K562 (cell line): ENCODE data around the gene DCUN1D3. TPM values are rescaled to one million over a fixed set of nuclear protein-coding genes. Genes with fewer than 3 reads are reported as not detected.

Experiments used
- ADNP ChIP-seq: fragments of 200-800 bp; sonication (Bioruptor generic); IDR thresholded peaks from 2 replicates; pipeline ENCODE4 v1.6.1; 2016; ENCODE audit warnings: missing genetic modification characterization, missing compliant biosample characterization
- ARID2 ChIP-seq: fragments of 450-650 bp; IDR thresholded peaks from 2 replicates; pipeline ENCODE4 v1.6.1; 2017; ENCODE audit warnings: antibody characterized with exemption, mild to moderate bottlenecking
- C11orf30 ChIP-seq: fragments of 450-650 bp; IDR thresholded peaks from 2 replicates; pipeline ENCODE4 v1.6.1; 2016; ENCODE audit warnings: low read depth, mild to moderate bottlenecking
- CAMTA2 ChIP-seq: fragments of 250-450 bp; sonication (Bioruptor Pico); conservative IDR thresholded peaks from 2 replicates; pipeline ENCODE4 v1.5.1; 2022
- E2F8 ChIP-seq: fragments of 450-650 bp; IDR thresholded peaks from 2 replicates; pipeline ENCODE4 v1.7.1; 2018; ENCODE audit warnings: mild to moderate bottlenecking, low read depth; ENCODE audit not compliant: partially characterized antibody
- GATA2 ChIP-seq: sonication (generic); formaldehyde crosslinking; IDR thresholded peaks from 2 replicates; pipeline ENCODE4 v1.4.0; 2020; ENCODE audit warnings: mild to moderate bottlenecking, missing genetic modification reagents
- GTF2A2 ChIP-seq: IDR thresholded peaks from 2 replicates; pipeline ENCODE4 v1.6.1; 2016; ENCODE audit warnings: mild to moderate bottlenecking, missing genetic modification characterization, missing compliant biosample characterization
- HMG20A ChIP-seq: fragments of 450-650 bp; formaldehyde crosslinking; conservative IDR thresholded peaks from 2 replicates; pipeline ENCODE4 v1.4.0; 2020; ENCODE audit warnings: mild to moderate bottlenecking, mixed read lengths
- KDM4B ChIP-seq, 2 experiments: fragments of 450-650 bp in 1 of 2; sonication (generic) in 1 of 2; IDR thresholded peaks; 2 replicates each; pipeline ENCODE4 v1.6.1; 2016 to 2017; ENCODE audit warnings: borderline replicate concordance in 2 of 2, antibody characterized with exemption in 1 of 2, low read depth in 1 of 2, mild to moderate bottlenecking in 1 of 2
- KLF10 ChIP-seq: fragments of 250-450 bp; sonication (Bioruptor Pico); IDR thresholded peaks from 2 replicates; pipeline ENCODE4 v1.6.1; 2021; ENCODE audit warnings: matching md5 sums
- MED1 ChIP-seq: sonication (generic); formaldehyde crosslinking; IDR thresholded peaks from 2 replicates; pipeline ENCODE4 v1.8.1; 2023; ENCODE audit warnings: missing genetic modification reagents, borderline replicate concordance
- MTA1 ChIP-seq: fragments of 450-650 bp; IDR thresholded peaks from 2 replicates; pipeline ENCODE4 v1.6.1; 2017; ENCODE audit warnings: borderline replicate concordance
- NR2C1 ChIP-seq, 2 experiments: fragments of 450-650 bp; IDR thresholded peaks; 2 replicates each; pipeline ENCODE4 v1.6.1; 2017; ENCODE audit warnings: mild to moderate bottlenecking in 2 of 2, antibody characterized with exemption in 1 of 2, inconsistent platforms in 1 of 2, missing compliant biosample characterization in 1 of 2, missing genetic modification characterization in 1 of 2
- PHF20 ChIP-seq: fragments of 450-650 bp; IDR thresholded peaks from 2 replicates; pipeline ENCODE4 v1.6.1; 2018; ENCODE audit not compliant: partially characterized antibody
- PML ChIP-seq: IDR thresholded peaks from 2 replicates; pipeline ENCODE4 v1.6.1; 2012; ENCODE audit warnings: low read length, inconsistent platforms
- PYGO2 ChIP-seq: fragments of 450-650 bp; IDR thresholded peaks from 2 replicates; pipeline ENCODE4 v1.6.1; 2016; ENCODE audit warnings: mild to moderate bottlenecking, missing genetic modification characterization, moderate library complexity, missing compliant biosample characterization
- STAG1 ChIP-seq: sonication (generic); formaldehyde crosslinking; IDR thresholded peaks from 2 replicates; pipeline ENCODE4 v1.5.0; 2020; ENCODE audit warnings: missing genetic modification reagents, borderline replicate concordance
- TAF1 ChIP-seq: IDR thresholded peaks from 2 replicates; pipeline ENCODE4 v1.6.1; 2011; ENCODE audit warnings: mild to moderate bottlenecking, low read length, moderate library complexity; ENCODE audit not compliant: insufficient read depth, control insufficient read depth, severe bottlenecking; ENCODE audit errors: extremely low read depth
- TEAD2 ChIP-seq: fragments of 450-650 bp; IDR thresholded peaks from 2 replicates; pipeline ENCODE4 v1.6.1; 2016; ENCODE audit warnings: missing genetic modification characterization, control low read depth, missing compliant biosample characterization
- TSC22D4 ChIP-seq: fragments of 450-650 bp; IDR thresholded peaks from 2 replicates; pipeline ENCODE4 v1.6.1; 2016; ENCODE audit warnings: missing genetic modification characterization, missing biosample characterization, control low read depth
- ZEB2 ChIP-seq: fragments of 450-650 bp; IDR thresholded peaks from 2 replicates; pipeline ENCODE4 v1.6.1; 2016
- ZNF431 ChIP-seq: sonication (generic); formaldehyde crosslinking; IDR thresholded peaks from 2 replicates; pipeline ENCODE4 v1.8.0; 2022; ENCODE audit warnings: mild to moderate bottlenecking, missing genetic modification reagents
- ZNF512 ChIP-seq: IDR thresholded peaks from 2 replicates; pipeline ENCODE4 v1.6.1; 2016; ENCODE audit warnings: missing genetic modification characterization, missing compliant biosample characterization
- polyA plus RNA-seq, 8 experiments: library from polyadenylated mRNA; depleted of rRNA in 4 of 8; stranded (reverse) in 5 of 8; unstranded in 3 of 8; fragments of >200 nt; fragmentation: Nextera tagmentation in 2 of 8; fragmentation: Illumina TruSeq in 1 of 8; extraction: Ambion mirVana in 2 of 8; extraction: Trizol in 1 of 8; gene quantifications; 2 replicates each; pipeline versions ENCODE4 v1.2.1 to v1.2.3, GENCODE V29; 2011 to 2014; ENCODE audit warnings: inconsistent platforms in 1 of 8, missing spikeins in 1 of 8
- total RNA-seq, 7 experiments: library from RNA; depleted of rRNA in 6 of 7; stranded (reverse); fragments of >200 nt in 6 of 7; fragmentation: Illumina TruSeq in 2 of 7; extraction: Trizol in 2 of 7; gene quantifications; 2 replicates each; pipeline versions ENCODE4 v1.2.1 to v1.2.3, GENCODE V29; 2011 to 2021; ENCODE audit warnings: low replicate concordance in 1 of 7
- TF ChIP-seq, protein P1 (sequence below), 2 experiments: fragments of 450-650 bp; conservative IDR thresholded peaks; 2 replicates each; pipeline ENCODE4 v1.6.1; 2017; ENCODE audit warnings: mild to moderate bottlenecking in 2 of 2, moderate library complexity in 2 of 2

The DCUN1D3 gene
- total and polyA plus RNA-seq, 9 of the 15 experiments (the other 6 are each of a cell fraction or from before 2014, with no cell fraction given) = 1.0 to 4.7 (median 2.2) TPM

GRCh38 chr16:20849589-20850390 lies 50.4 kb downstream of the DCUN1D3 start (continued):
- TF ChIP-seq GTF2A2 (tag) (no peak), PML (no peak), NR2C1 (IDR thresholded peaks at IDR 0.05) (no peak), NR2C1 (tag; IDR thresholded peaks at IDR 0.05) (no peak), KDM4B (IDR thresholded peaks at IDR 0.05; ENCODE audit: borderline replicate concordance in 2 of 2, low read depth in 1 of 2) (no peak), MED1 (no peak), ZNF512 (tag) (no peak), TEAD2 (tag) (no peak), KLF10 (CRISPR knock-in tag) (no peak), GATA2 (CRISPR knock-in tag) (peak; percentile 68), ARID2 (peak; percentile 90), C11orf30 (peak; percentile 76), ADNP (tag) (no peak), ZEB2 (no peak), CAMTA2 (no peak), STAG1 (CRISPR knock-in tag) (peak; percentile 77; the same call in 1 of the 2 replicates), MTA1 (no peak), E2F8 (peak; percentile 34), TSC22D4 (tag) (no peak), TAF1 (no peak), HMG20A (no peak), PHF20 (no peak), PYGO2 (tag) (no peak), ZNF431 (no peak)
- TF ChIP-seq, protein P1, sequence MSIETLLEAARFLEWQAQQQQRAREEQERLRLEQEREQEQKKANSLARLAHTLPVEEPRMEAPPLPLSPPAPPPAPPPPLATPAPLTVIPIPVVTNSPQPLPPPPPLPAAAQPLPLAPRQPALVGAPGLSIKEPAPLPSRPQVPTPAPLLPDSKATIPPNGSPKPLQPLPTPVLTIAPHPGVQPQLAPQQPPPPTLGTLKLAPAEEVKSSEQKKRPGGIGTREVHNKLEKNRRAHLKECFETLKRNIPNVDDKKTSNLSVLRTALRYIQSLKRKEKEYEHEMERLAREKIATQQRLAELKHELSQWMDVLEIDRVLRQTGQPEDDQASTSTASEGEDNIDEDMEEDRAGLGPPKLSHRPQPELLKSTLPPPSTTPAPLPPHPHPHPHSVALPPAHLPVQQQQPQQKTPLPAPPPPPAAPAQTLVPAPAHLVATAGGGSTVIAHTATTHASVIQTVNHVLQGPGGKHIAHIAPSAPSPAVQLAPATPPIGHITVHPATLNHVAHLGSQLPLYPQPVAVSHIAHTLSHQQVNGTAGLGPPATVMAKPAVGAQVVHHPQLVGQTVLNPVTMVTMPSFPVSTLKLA (conservative IDR thresholded peaks at IDR 0.05) = 0 out of 4 replicates have a peak, but pooled peaks of 1 of the 2 experiments have one; percentile 22
